Activated CD8-positive, alpha-beta memory T cell treated with anti-CD3 and anti-CD28 coated beads for 48 hours (primary cell): ENCODE data around the gene MAPK14.

Experiments used
- DNase-seq, 3 experiments: peaks; one replicate each; pipeline ENCODE4 v3.0.0-alpha.2; 2020; ENCODE audit warnings: low read depth in 2 of 3, low spot score in 2 of 3

Gene MAPK14

DNA sequence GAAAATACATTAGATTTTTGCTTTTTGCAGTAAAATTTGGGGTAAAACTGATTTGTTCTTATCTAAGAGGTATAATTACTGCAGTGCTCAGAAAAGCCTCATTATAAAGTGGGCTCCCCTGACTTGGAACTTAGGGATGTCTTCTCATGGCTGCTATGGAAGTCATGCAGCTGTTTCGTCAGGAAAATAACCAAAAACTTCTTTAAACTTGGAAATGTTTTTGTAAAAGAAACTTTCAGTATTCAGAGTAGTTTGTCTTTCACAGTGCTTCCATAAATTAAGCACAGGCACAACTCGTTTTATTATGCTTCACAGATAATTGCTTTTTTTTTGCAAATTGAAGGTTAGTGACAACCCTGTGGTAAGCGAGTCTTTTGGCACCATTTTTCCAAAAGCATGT lies 6.8 kb downstream of the MAPK14 start:
- no peak for DNase-seq

DNA sequence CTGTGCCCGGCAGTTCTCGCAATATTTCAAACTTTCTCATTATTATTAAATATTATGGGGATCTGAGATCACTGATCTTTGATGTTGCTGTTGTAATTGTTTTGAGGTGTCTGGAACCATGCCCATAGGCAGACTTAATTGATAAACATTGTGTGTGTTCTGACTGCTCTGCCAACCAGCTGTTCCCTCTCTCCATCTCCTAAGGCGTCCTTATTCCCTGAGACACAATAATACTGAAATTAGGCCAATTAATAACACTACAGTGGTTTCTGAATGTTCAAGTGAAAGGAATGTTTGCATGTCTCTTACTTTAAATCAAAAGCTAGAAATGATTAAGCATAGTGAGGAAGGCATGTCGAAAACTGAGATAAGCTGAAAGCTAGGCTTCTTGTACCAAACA lies 7.6 kb downstream of the MAPK14 start:
- DNase-seq: no peak

GRCh38 chr6:36038120-36038876 lies 10.7 kb downstream of the MAPK14 start:
- no peak for DNase-seq

DNA sequence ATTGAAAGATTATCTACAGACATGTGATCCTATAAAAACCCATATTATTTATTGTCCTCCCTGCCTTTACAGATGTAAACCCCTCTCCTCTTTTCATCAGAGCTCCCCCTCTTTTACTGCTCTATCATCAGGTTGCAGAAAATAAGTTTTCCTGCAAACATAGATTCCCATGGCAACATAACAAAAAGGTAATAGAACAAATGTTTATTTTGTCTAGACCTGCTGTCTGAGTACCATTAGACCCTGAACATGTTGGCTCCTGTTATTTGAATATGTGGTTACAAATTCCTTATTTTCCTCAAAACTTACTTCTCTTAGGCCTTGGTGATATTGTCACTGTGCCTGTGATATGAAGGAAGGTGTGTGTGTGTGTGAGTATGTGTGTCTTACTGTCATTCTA lies 11.5 kb downstream of the MAPK14 start:
- no peak for DNase-seq

DNA sequence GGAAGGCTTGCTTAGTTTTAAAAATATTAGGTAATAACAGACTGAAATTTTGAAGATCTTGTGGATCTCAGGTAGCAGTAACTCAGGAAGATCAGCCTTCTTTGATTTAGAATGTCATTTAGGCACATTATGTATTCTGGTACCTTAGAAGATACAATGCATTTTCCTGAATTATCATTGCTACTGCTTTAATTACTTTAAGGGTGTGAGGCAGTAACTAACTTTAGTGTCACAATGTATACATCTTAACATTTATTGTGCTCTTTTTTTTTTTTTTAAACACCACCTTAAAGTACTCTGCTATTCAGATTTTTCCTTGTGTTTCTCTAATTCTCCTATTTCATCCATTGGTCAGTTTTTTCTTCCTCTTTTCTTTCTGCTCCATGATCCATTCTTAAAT lies 13.3 kb downstream of the MAPK14 start:
- no peak for DNase-seq

DNA sequence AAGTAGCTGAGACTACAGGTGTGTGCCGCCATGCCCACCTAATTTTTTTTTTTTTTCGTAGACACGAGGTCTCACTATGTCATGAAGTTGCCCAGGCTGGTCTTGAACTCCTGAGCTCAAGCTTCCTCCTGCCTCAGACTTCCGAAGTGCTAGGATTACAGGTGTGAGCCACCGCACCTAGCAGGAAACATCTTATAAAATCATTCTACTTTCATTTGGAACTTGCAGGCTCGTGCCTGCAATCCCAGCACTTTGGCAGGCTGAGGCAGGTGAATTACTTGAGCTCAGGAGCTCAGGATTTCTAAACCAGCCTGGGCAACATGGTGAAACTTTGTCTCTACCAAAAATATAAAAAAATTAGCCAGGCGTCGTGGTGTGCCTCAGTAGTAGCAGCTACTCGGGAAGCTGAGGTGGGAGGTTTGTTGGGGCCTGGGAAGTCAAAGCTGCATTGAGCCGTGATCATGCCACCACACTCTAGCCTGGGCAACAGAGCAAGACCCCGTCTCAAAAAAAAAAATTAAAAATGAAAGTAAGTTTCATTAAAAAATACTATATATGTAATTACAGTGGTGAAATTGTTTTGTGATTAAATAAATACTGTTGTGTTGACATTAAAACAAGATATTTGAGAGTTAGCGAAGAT lies 15.1 kb downstream of the MAPK14 start:
- no peak for DNase-seq

GRCh38 chr6:36049582-36049981 lies 22.0 kb downstream of the MAPK14 start:
- DNase-seq: no peak

DNA sequence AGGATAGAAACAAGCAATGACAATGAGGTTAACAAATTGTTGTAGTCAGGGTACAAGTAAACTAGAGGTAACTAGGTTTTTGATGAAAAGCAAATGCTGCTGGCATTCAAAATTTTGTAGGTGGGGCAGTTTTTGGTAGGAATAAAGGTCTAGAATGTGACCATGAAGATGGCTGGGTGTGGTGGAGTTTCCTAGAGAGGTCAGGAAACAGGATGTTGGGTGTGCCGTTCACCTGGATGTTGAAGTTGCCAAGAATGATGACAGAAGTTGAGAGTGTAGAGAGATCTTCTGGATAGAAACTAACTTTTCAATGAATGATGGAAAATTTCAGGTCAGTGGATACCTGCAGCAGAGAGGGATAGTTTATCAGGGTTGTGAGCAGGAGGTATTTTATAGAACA lies 22.7 kb downstream of the MAPK14 start:
- DNase-seq: no peak

DNA sequence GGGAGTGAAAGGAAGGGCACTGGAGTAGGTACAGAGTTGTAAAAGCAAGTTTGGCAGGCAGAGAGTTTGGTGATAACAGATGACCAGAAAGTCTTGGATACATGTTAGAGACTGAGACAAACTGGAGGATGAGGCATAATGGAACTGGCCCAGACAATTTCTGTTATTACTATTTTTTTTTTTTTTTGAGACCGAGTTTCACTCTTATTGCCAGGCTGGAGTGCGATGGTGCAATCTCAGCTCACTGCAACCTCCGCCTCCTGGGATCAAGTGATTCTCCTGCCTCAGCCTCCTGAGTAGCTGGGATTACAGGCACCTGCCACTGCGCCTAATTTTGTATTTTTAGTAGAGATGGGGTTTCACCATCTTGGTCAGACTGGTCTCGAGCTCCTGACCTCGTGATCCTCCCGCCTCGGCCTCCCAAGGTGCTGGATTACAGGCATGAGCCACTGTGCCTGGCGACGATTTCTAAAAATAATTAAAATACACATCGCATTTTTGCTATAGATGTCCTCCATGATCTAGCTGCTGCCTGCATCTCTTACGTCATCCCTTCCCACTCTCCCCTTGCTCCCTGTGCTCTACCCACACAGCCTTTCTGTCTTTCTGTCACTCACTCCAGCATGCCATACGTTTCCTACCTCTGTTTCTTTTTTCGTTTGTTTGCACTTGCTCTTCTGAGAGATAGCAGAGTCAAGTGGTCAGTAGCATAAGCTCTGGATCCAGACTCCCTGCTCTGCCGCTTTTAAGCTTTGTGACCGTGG lies 23.5 kb downstream of the MAPK14 start:
- no peak for DNase-seq

DNA sequence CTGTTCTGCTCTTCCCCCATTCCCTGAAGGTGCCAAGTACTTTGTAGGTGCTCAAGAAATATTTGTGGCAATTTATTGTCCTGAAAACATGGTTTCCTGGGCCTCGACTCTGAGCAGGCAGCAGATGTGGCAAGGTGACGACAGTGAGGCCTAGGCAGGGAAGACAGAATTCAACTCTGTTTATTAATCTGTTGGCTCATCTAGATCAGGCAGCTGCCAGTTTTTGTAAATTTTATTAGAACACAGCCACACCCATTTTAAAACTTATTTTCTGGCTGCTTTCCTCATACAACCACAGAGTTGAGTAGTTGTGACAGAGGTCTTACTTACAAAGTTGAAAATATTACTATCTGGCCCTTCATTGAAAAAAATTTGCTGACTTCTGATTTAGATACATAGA lies 24.5 kb downstream of the MAPK14 start:
- no peak for DNase-seq

GRCh38 chr6:36053878-36054277 lies 26.3 kb downstream of the MAPK14 start:
- no peak for DNase-seq

DNA sequence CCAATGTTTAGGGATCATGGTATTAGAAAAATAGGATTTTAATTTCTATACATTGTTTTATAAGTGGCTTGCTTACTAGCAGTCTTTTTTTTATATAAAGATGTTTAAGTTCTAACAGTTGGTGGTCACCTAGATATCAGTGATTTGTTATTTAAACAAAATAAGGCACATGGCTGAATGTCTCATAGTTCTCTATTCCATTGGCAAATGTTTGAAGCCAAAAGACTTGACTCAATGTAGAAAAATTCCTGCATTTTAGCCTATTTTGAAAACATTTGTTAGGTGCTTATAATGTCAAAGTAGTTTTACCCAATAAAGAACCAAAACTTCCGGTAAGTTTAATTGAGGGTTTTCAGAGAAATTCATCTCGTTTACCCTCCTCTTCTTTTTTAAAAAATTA lies 26.8 kb downstream of the MAPK14 start:
- DNase-seq: no peak

DNA sequence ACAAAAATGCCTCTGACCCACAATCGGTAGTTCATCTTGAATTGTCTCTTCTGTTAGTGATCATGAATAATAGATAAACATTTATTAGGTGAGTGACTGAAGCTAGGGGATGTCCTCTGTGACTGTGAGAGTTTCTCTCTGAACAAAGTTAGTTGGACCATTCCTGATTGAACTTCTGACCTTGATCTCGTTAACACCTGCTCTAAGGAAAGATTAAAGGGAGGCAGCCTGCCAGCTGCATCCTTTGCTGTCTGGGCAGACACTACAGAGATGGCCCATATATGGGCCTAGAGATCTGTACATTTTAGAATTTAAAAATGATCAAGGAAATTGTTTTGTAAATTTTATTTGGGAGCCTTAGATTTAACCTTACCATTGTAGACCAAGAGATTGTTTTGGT lies 27.3 kb downstream of the MAPK14 start:
- DNase-seq: no peak

DNA sequence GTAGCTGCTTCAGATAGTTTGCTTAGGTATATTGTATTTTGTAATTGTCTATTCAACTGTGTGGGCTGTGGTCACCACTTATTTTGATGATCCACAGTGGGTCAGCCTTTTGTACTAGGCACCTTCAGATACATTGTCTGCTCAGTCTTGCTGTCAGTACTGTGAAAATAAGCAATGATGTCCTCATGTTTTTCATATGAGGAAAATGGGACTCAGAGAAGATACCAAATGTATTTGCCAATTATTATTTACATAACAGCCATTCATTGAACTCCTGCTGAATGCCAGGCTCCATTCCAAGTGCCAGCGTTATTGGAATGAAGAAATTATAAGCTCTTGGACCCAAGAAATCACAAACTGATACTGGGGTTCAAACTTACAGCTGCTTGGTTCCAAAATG lies 28.6 kb downstream of the MAPK14 start:
- no peak for DNase-seq

- DNase-seq: no peak
Measured at GRCh38 chr6:36061236-36061635, 33.6 kb downstream of the MAPK14 start.

- DNase-seq: no peak
Measured at GRCh38 chr6:36062247-36062646, 34.6 kb downstream of the MAPK14 start.

DNA sequence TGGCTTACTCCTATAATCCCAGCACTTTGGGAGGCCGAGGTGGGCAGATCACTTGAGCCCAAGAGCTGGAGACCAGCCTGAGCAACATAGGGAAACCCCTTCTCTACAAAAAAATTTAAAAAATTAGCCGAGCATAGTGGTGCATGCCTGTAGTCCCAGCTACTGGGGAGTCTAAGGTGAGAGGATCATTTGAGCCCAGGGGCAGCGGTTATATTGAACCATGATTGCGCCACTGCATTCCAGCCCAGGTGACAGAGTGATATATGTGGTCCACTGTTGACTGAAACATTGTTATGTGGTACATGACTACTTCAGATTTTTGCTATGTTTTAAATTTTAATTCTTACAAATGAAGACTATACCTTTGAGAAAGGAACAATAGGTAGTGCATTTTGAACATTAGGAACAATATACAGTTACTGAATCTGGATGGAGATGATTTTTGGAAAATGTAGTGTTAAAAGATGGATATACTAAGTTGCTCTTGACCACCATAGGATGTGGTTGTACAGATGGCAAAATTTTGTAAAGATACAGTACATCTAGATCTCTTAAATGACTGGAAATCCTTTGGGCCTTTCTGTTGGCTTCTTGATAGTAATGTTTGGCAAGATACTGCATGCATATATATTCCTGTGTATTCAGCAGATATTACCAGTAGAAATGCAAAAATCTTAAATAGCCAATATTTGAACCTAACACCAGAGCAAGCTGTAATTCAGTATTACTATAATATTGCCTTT lies 35.9 kb downstream of the MAPK14 start:
- DNase-seq: no peak

GRCh38 chr6:36064770-36065396 lies 37.3 kb downstream of the MAPK14 start:
- DNase-seq: no peak

DNA sequence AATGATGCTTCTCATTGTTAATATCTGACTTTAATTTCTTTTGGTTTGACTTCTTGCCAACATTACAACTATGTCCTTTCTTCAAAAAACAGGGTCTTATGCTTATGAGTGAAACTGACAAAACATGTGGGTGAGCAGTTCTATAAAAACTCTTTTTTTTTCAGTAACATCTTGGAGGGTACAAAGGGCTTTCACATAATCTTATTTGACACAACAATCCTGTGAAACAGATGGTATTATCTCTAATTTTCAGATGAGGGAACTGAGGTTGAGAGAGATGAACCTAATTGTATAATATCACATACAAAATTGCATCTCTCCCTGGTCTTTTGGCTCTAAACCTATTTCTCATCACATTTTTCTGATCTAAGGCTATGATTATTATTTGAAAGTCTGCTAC lies 38.3 kb downstream of the MAPK14 start:
- DNase-seq: no peak

DNA sequence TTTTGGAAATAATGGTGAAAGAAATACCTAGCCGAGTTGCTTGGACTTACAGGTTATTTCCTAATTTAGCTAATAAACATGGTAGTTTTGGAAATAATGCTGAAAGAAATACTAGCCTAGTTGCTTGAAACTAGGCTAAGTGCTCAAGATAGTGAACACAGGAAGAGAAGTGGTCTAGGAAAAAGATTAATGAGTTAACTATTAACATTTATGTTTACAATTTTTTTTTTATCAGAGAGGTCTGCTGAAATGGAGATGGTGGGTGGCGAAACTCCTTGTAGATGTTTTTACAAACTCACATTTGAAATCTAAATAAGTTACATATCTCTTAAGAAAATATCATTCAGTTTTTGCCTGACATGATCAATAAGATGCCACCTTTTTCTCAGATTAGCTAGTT lies 39.2 kb downstream of the MAPK14 start:
- no peak for DNase-seq

- DNase-seq: no peak
Measured at GRCh38 chr6:36067374-36068011, 39.9 kb downstream of the MAPK14 start.
